HepG2 (cell line): ENCODE data around the gene MRPS5. TPM values are rescaled to one million over a fixed set of nuclear protein-coding genes. Genes with fewer than 3 reads are reported as not detected.

Experiments
- ATAC-seq: fragments of 200-7000 bp; cut with Tn5 transposase; 3 replicates; pipeline ENCODE4 v1.9.1; 2020; ENCODE audit warnings: mild to moderate bottlenecking, moderate library complexity
- BruUV-seq: library from RNA; stranded (reverse); fragments of 400-500 nt; replicated peaks from 2 replicates; lab custom pipeline; 2021; lab: Mats Ljungman, UMichigan
- CTCF ChIA-PET: fragments of 300-600 bp; formaldehyde crosslinking; extraction: SDS; loops from one replicate; lab custom pipeline; 2021; ENCODE audit warnings: low total read pairs, inconsistent platforms, low intra/inter-chr PET ratio; lab: Yijun Ruan, JAX
- POLR2A ChIA-PET: fragments of 350-600 bp; sonication (Branson Sonifier 250); formaldehyde crosslinking; loops from one replicate; lab custom pipeline; 2020; ENCODE audit warnings: antibody characterized with exemption, inconsistent platforms; lab: Yijun Ruan, JAX
- DNase-seq: peaks from one replicate; pipeline ENCODE4 v3.0.0-alpha.2; 2015; ENCODE audit warnings: low spot score
- FAIRE-seq: peaks from 3 replicates; lab custom pipeline; 2011; peaks lifted over from hg19 to GRCh38; lab: Jason Lieb, UNC
- H2AFZ ChIP-seq: one replicate; pipeline ENCODE4 v1.6.1; 2011; ENCODE audit warnings: low read length, inconsistent platforms
- H3K27ac ChIP-seq: fragments of 300-600 bp; 3 replicates; pipeline ENCODE4 v1.8.0; 2011; ENCODE audit warnings: mixed run types, mild to moderate bottlenecking, mixed read lengths, low read length, inconsistent platforms; ENCODE audit not compliant: insufficient read depth; ENCODE audit errors: extremely low read length
- H3K27me3 ChIP-seq, 2 experiments: fragments of 200-600 bp in 1 of 2; 2 replicates in 1 of 2; 3 replicates in 1 of 2; pipeline versions ENCODE4 v1.6.0 to v1.8.0; 2011; ENCODE audit warnings: low read length in 2 of 2, mild to moderate bottlenecking in 2 of 2, moderate library complexity in 2 of 2, inconsistent platforms in 1 of 2; ENCODE audit not compliant: insufficient read depth in 2 of 2, control insufficient read depth in 1 of 2
- H3K36me3 ChIP-seq, 2 experiments: fragments of 200-600 bp in 1 of 2; replicated peaks in 1 of 2; 2 replicates in 1 of 2; 3 replicates in 1 of 2; pipeline versions ENCODE4 v1.5.1 to v1.8.0; 2011; ENCODE audit warnings: low read length in 2 of 2, inconsistent platforms in 1 of 2; ENCODE audit not compliant: insufficient read depth in 2 of 2, control insufficient read depth in 1 of 2
- H3K4me1 ChIP-seq: 2 replicates; pipeline ENCODE4 v1.5.1; 2012; ENCODE audit warnings: low read length, inconsistent platforms; ENCODE audit not compliant: insufficient read depth
- H3K4me2 ChIP-seq: 2 replicates; pipeline ENCODE4 v1.6.0; 2011; ENCODE audit warnings: low read depth, low read length, inconsistent platforms
- H3K4me3 ChIP-seq, 3 experiments: fragments of 200-600 bp in 1 of 3; sonication (generic), shearing (Covaris generic) in 1 of 3; replicated peaks in 1 of 3; 2 replicates each; pipeline ENCODE4 v1.5.1; 2011 to 2016; ENCODE audit warnings: low read length in 3 of 3, inconsistent platforms in 2 of 3, low read depth in 2 of 3, mild to moderate bottlenecking in 2 of 3, control low read depth in 1 of 3, mixed read lengths in 1 of 3; ENCODE audit not compliant: insufficient read depth in 1 of 3
- H3K79me2 ChIP-seq: one replicate; pipeline ENCODE4 v1.6.1; 2011; ENCODE audit warnings: low read length, inconsistent platforms; ENCODE audit not compliant: insufficient read depth
- H3K9ac ChIP-seq: 2 replicates; pipeline ENCODE4 v1.6.0; 2011; ENCODE audit warnings: mild to moderate bottlenecking, low read depth, low read length, inconsistent platforms; ENCODE audit not compliant: insufficient read depth
- H3K9me3 ChIP-seq: 2 replicates; pipeline ENCODE4 v1.5.1; 2012; ENCODE audit warnings: mild to moderate bottlenecking, low read length
- H4K20me1 ChIP-seq: 2 replicates; pipeline ENCODE4 v1.6.0; 2011; ENCODE audit warnings: inconsistent platforms, mild to moderate bottlenecking, low read length, moderate library complexity; ENCODE audit not compliant: insufficient read depth
- CREB1 ChIP-seq, 2 experiments: fragments of 450-650 bp in 1 of 2; IDR thresholded peaks; 2 replicates each; pipeline ENCODE4 v1.6.1; 2016 to 2017; ENCODE audit warnings: control low read depth in 1 of 2, mild to moderate bottlenecking in 1 of 2, missing compliant biosample characterization in 1 of 2, missing genetic modification characterization in 1 of 2
- NR1H2 ChIP-seq: sonication (generic); formaldehyde crosslinking; IDR thresholded peaks from 2 replicates; pipeline ENCODE4 v1.8.1; 2022; ENCODE audit warnings: low read depth, missing genetic modification reagents, borderline replicate concordance
- SETDB1 ChIP-seq: sonication (generic); formaldehyde crosslinking; IDR thresholded peaks from 2 replicates; pipeline ENCODE4 v1.5.1; 2020; ENCODE audit warnings: missing genetic modification reagents, mild to moderate bottlenecking, borderline replicate concordance
- ZFAT ChIP-seq: sonication (generic); formaldehyde crosslinking; conservative IDR thresholded peaks from 2 replicates; pipeline ENCODE4 v1.8.1; 2023; ENCODE audit warnings: missing genetic modification reagents, inconsistent platforms
- WGBS: methylation state at CpG from one replicate; pipeline ENCODE4 v1.1.6; 2017; ENCODE audit warnings: low lambda C conversion rate; 5-methylcytosine and 5-hydroxymethylcytosine counted together
- in situ Hi-C: cut with HindIII; loops from 2 replicates; pipeline ENCODE4 v1.10.0; 2017; ENCODE audit warnings: low pct_unique_long_range_greater_than_20kb; ENCODE audit not compliant: extremely low pct_ligation_motif_present
- intact Hi-C: fragments of 100-400 bp; cut with micrococcal nuclease; formaldehyde crosslinking; loops from one replicate; pipeline ENCODE4 v1.10.0; 2022; ENCODE audit not compliant: unreplicated experiment
- polyA plus RNA-seq, 8 experiments: library from polyadenylated mRNA; depleted of rRNA in 3 of 8; stranded (reverse) in 7 of 8; unstranded in 1 of 8; fragments of >200 nt; fragmentation: Illumina TruSeq in 4 of 8; extraction: Trizol in 4 of 8; gene quantifications; 2 replicates each; pipeline versions ENCODE4 v1.2.1 to v1.2.3, GENCODE V29; 2011 to 2016; ENCODE audit warnings: low read depth in 4 of 8, missing spikeins in 1 of 8, mixed read lengths in 1 of 8; ENCODE audit not compliant: insufficient read depth in 1 of 8
- total RNA-seq, 5 experiments: library from RNA; depleted of rRNA; stranded (reverse); fragments of >200 nt; fragmentation: Illumina TruSeq; extraction: Trizol; gene quantifications; 2 replicates each; pipeline ENCODE4 v1.2.3, GENCODE V29; 2016; ENCODE audit warnings: low read depth in 1 of 5
- TF ChIP-seq, protein P1 (sequence below): sonication (generic); formaldehyde crosslinking; IDR thresholded peaks from 2 replicates; pipeline ENCODE4 v1.4.0; 2020; ENCODE audit warnings: missing genetic modification reagents, borderline replicate concordance

Gene MRPS5
- total and polyA plus RNA-seq, 2 of the 13 experiments (the other 11 are each of a cell fraction or from before 2014, with no cell fraction given): 98.8 to 134 TPM

GRCh38 chr2:95079199-95079683, 42.4 kb downstream of the MRPS5 start:
- Histone ChIP-seq H3K27me3 (peaks cover 5 to 43% of the 10 kb centered on the region in 2 experiments; a peak in 4 of 5 replicates), H3K4me3 (no peak overlapping the region), H4K20me1 (no peaks in the 10 kb centered on the region), H3K79me2 (no peaks in the 10 kb centered on the region), H3K9ac (no peak overlapping the region), H2AFZ (no peak overlapping the region), H3K4me2 (no peak overlapping the region; the same call in 1 of the 2 replicates), H3K9me3 (no peaks in the 10 kb centered on the region), H3K36me3 (no peaks in the 10 kb centered on the region), H3K4me1 (peaks cover 36% of the 10 kb centered on the region), H3K27ac (no peak overlapping the region)
- in situ Hi-C loops: loop anchor here (10.0 kb wide), 1 partner anchor 54 kb away; the partner anchor contains the start of gene MAL
- intact Hi-C loops: no loop called here
- DNase-seq: no peak
- WGBS: 28% methylated on average over 7 of the region's 7 CpGs
- CTCF ChIA-PET: interaction anchor here (1.1 to 3.0 kb wide), 2 partner anchors 54 to 57 kb away, joined by 3 to 36 read pairs; partner anchors contain the start of gene MAL
- TF ChIP-seq, protein P1, sequence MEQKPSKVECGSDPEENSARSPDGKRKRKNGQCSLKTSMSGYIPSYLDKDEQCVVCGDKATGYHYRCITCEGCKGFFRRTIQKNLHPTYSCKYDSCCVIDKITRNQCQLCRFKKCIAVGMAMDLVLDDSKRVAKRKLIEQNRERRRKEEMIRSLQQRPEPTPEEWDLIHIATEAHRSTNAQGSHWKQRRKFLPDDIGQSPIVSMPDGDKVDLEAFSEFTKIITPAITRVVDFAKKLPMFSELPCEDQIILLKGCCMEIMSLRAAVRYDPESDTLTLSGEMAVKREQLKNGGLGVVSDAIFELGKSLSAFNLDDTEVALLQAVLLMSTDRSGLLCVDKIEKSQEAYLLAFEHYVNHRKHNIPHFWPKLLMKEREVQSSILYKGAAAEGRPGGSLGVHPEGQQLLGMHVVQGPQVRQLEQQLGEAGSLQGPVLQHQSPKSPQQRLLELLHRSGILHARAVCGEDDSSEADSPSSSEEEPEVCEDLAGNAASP (CRISPR knock-in tag): no peak
- TF ChIP-seq CREB1 (IDR thresholded peaks at IDR 0.05) (peak; percentile 90), CREB1 (CRISPR knock-in tag; IDR thresholded peaks at IDR 0.05) (no peak), ZFAT (no peak)
- no peak for ATAC-seq
- no peak for FAIRE-seq
- POLR2A ChIA-PET: interaction anchor here (0.9 to 3.3 kb wide), 3 partner anchors 42 to 80 kb away, joined by 3 to 13 read pairs (median 3); partner anchors contain the start of genes MRPS5 and ZNF514
- BruUV-seq: no TSS peak

GRCh38 chr2:95077861-95078603, 43.6 kb downstream of the MRPS5 start:
- intact Hi-C loops: no loop called here
- H3K9ac ChIP-seq: no peak overlapping the region
- BruUV-seq: no TSS peak

More at GRCh38 chr2:95077861-95078603, 43.6 kb downstream of the MRPS5 start:
- ATAC-seq: no peak
- H3K36me3 ChIP-seq: no peaks in the 10 kb centered on the region
- DNase-seq: no peak
- POLR2A ChIA-PET: interaction anchor here (3.3 kb wide), 1 partner anchor 44 kb away, joined by 13 read pairs; the partner anchor contains the start of gene MRPS5
- CTCF ChIA-PET: interaction anchor here (1.2 to 2.3 kb wide), 2 partner anchors 37 to 56 kb away, joined by 3 to 12 read pairs; no protein-coding TSS in a partner anchor
- in situ Hi-C loops: loop anchor here (10.0 kb wide), 1 partner anchor 53 kb away; the partner anchor contains the start of gene MAL
- H3K27me3 ChIP-seq: peaks cover 5 to 53% of the 10 kb centered on the region in 2 experiments; a peak in 4 of 5 replicates
- no peaks in the 10 kb centered on the region for H3K79me2 ChIP-seq
- H3K4me2 ChIP-seq: peak overlapping the region; percentile 84; the same call in 1 of the 2 replicates
- H3K9me3 ChIP-seq: no peaks in the 10 kb centered on the region
- H3K4me3 ChIP-seq: no peak overlapping the region
- peaks cover 37% of the 10 kb centered on the region for H3K4me1 ChIP-seq
- FAIRE-seq: no peak
- H4K20me1 ChIP-seq: no peaks in the 10 kb centered on the region
- TF ChIP-seq SETDB1 (CRISPR knock-in tag) (peak; percentile 45; the same call in 1 of the 2 replicates), NR1H2 (CRISPR knock-in tag) (no peak)
- WGBS: 42% methylated on average over 10 of the region's 10 CpGs
- H2AFZ ChIP-seq: no peak overlapping the region
- no peak overlapping the region for H3K27ac ChIP-seq
